ENCODE measurements around the gene PRM2. TPM values are rescaled to one million over a fixed set of nuclear protein-coding genes. Genes with fewer than 3 reads are reported as not detected.
A peak's percentile ranks its signal among the peaks of the same experiment; 100 is the strongest.

PRM2 gene
- total RNA-seq, 2 donors from 2014 or later = not detected

- Histone ChIP-seq H3K9ac (ENCODE audit: extremely low read depth, low read length, poor library complexity, severe bottlenecking) (no peak overlapping the region), H3K36me3 (ENCODE audit: control insufficient read depth, insufficient read depth, low read length) (no peaks in the 10 kb centered on the region), H3K27ac (ENCODE audit: low read depth, low read length) (no peak overlapping the region), H3K27me3 (ENCODE audit: control insufficient read depth, insufficient read depth, low read length, poor library complexity, severe bottlenecking) (no peaks in the 10 kb centered on the region), H3K9me3 (ENCODE audit: control insufficient read depth, low read length) (no peaks in the 10 kb centered on the region), H3K4me1 (ENCODE audit: control insufficient read depth, insufficient read depth, low read length) (no peaks in the 10 kb centered on the region), H3K4me3 (ENCODE audit: low read length) (no peak overlapping the region)
- H3K36me3 Mint-ChIP-seq (ENCODE audit: low read depth) = no peaks in the 10 kb centered on the region
- peak overlapping the region; percentile 85 for H3K27ac Mint-ChIP-seq
- TF ChIP-seq CTCF (conservative IDR thresholded peaks at IDR 0.05) = peak; percentile 35
- peaks cover 21% of the 10 kb centered on the region for H3K4me1 Mint-ChIP-seq
- no peaks in the 10 kb centered on the region for H3K9me3 Mint-ChIP-seq
- peak overlapping the region; percentile 13 for H3K4me3 Mint-ChIP-seq
- DNase-seq = peak; percentile 92
- WGBS, 2 experiments (ENCODE audit: insufficient coverage in 1 of 2, insufficient read length in 1 of 2) = 55 to 61% methylated on average over 10 to 23 of the region's 23 CpGs
- peaks cover 10% of the 10 kb centered on the region for H3K27me3 Mint-ChIP-seq (ENCODE audit: insufficient read depth)
Observed at GRCh38 chr16:11316331-11317015, 40.2 kb upstream of the PRM2 start.

GRCh38 chr16:11315510-11315909 lies 39.2 kb upstream of the PRM2 start:
- H3K27ac ChIP-seq (ENCODE audit: low read depth, low read length) = no peak overlapping the region
- peak; percentile 97 for DNase-seq
- no peak overlapping the region for H3K9ac ChIP-seq (ENCODE audit: extremely low read depth, low read length, poor library complexity, severe bottlenecking)
- TF ChIP-seq CTCF (conservative IDR thresholded peaks at IDR 0.05) = peak; percentile 73
- H3K4me1 Mint-ChIP-seq = peaks cover 21% of the 10 kb centered on the region
- no peak overlapping the region for H3K27ac Mint-ChIP-seq
- no peaks in the 10 kb centered on the region for H3K9me3 Mint-ChIP-seq
- no peaks in the 10 kb centered on the region for H3K9me3 ChIP-seq (ENCODE audit: control insufficient read depth, low read length)
- 34 to 36% methylated on average over 7 to 13 of the region's 13 CpGs for WGBS, 2 experiments (ENCODE audit: insufficient coverage in 1 of 2, insufficient read length in 1 of 2)
- no peaks in the 10 kb centered on the region for H3K36me3 Mint-ChIP-seq (ENCODE audit: low read depth)
- no peaks in the 10 kb centered on the region for H3K4me1 ChIP-seq (ENCODE audit: control insufficient read depth, insufficient read depth, low read length)
- H3K27me3 Mint-ChIP-seq (ENCODE audit: insufficient read depth) = peaks cover 10% of the 10 kb centered on the region
- H3K4me3 Mint-ChIP-seq = no peak overlapping the region
- H3K27me3 ChIP-seq (ENCODE audit: control insufficient read depth, insufficient read depth, low read length, poor library complexity, severe bottlenecking) = no peaks in the 10 kb centered on the region
- no peak overlapping the region for H3K4me3 ChIP-seq (ENCODE audit: low read length)
- no peaks in the 10 kb centered on the region for H3K36me3 ChIP-seq (ENCODE audit: control insufficient read depth, insufficient read depth, low read length)

GRCh38 chr16:11314309-11314894 lies 38.1 kb upstream of the PRM2 start:
- Histone ChIP-seq H3K9ac (ENCODE audit: extremely low read depth, low read length, poor library complexity, severe bottlenecking) (no peak overlapping the region), H3K27me3 (ENCODE audit: control insufficient read depth, insufficient read depth, low read length, poor library complexity, severe bottlenecking) (no peaks in the 10 kb centered on the region), H3K36me3 (ENCODE audit: control insufficient read depth, insufficient read depth, low read length) (no peaks in the 10 kb centered on the region), H3K4me3 (ENCODE audit: low read length) (no peak overlapping the region), H3K27ac (ENCODE audit: low read depth, low read length) (no peak overlapping the region), H3K4me1 (ENCODE audit: control insufficient read depth, insufficient read depth, low read length) (no peaks in the 10 kb centered on the region), H3K9me3 (ENCODE audit: control insufficient read depth, low read length) (no peaks in the 10 kb centered on the region)
- peaks cover 10% of the 10 kb centered on the region for H3K27me3 Mint-ChIP-seq (ENCODE audit: insufficient read depth)
- no peak overlapping the region for H3K4me3 Mint-ChIP-seq
- H3K9me3 Mint-ChIP-seq = no peaks in the 10 kb centered on the region
- H3K27ac Mint-ChIP-seq = peak overlapping the region; percentile 30
- WGBS, 2 experiments (ENCODE audit: insufficient coverage in 1 of 2, insufficient read length in 1 of 2) = 89 to 92% methylated on average over 5 to 8 of the region's 8 CpGs
- no peak for DNase-seq
- peaks cover 21% of the 10 kb centered on the region for H3K4me1 Mint-ChIP-seq
- H3K36me3 Mint-ChIP-seq (ENCODE audit: low read depth) = no peaks in the 10 kb centered on the region
- TF ChIP-seq CTCF (conservative IDR thresholded peaks at IDR 0.05) = no peak

Measured in endodermal cell (in vitro differentiated cells).